LNCAP (cell line): ENCODE measurements around the gene ZNF254.

ENCODE experiments used
- CTCF ChIP-seq: fragments of 450-650 bp; IDR thresholded peaks from 2 replicates; pipeline ENCODE4 v1.5.1; 2017; ENCODE audit warnings: mild to moderate bottlenecking

ZNF254 gene

DNA sequence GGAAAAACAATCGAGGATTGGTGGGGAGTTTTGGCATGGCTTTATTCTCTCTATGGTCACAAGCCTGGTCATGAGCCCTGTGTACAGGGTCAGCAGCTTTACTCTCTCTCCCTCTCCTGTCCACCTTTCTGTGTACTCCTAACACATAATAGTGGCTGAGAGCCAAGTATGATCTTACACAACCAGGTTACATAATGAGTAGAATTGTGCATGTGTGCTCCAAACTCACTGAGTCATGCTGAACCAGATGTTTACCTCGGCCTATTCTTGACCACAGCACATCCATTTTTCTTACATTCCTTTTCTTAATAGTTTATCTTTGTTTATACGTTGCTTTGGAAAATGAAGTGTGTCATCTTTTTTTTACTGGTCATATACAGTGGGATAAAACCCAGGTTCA lies 53.1 kb downstream of the ZNF254 start:
- TF ChIP-seq CTCF = no peak

- no peak for TF ChIP-seq CTCF
Observed at GRCh38 chr19:24140591-24140990, 53.6 kb downstream of the ZNF254 start.

DNA sequence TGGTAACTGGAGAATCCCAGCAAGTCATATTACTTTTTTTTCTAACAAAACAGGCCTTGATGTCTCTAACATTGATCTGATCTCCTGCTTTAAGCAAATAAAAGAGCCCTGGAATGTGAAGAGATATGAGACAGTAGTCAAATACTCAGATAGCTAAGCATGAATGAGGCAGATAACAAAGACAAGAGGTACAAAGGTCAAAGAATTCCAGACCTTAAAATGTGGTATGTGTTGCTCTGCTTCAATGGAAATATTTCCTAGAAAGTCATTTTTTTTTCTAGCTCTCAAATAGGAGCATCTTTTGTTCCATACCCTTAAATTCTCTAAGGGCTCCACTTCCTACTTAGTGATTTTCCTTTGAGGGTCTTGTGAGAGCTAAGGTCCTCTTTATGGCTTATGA lies 54.6 kb downstream of the ZNF254 start:
- TF ChIP-seq CTCF = no peak

GRCh38 chr19:24142771-24143170 lies 55.8 kb downstream of the ZNF254 start:
- no peak for TF ChIP-seq CTCF

DNA sequence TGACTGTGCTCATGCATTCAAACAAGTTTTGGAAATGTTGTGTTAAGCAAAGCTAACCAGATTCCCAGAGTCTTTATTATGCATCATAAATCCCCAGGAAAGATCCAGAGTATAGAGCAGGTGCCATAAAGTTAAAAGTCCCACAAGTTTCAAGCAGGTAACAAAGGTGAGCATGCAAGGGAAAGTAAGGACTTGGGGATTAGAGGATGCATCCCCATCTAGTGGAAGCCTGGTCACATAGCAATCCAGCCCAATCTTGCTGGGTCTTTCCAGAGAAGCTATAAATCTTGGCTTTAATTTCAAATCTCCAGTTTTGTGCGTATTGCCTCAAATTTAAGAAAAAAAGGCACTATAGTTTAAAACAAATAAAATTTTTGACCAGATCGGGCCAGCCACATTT lies 72.7 kb downstream of the ZNF254 start:
- peak; percentile 64 for TF ChIP-seq CTCF

GRCh38 chr19:24166055-24166454 lies 79.1 kb downstream of the ZNF254 start:
- no peak for TF ChIP-seq CTCF

- no peak for TF ChIP-seq CTCF
Observed at GRCh38 chr19:24173882-24174281, 86.9 kb downstream of the ZNF254 start.

GRCh38 chr19:24177686-24178085 lies 90.7 kb downstream of the ZNF254 start:
- TF ChIP-seq CTCF = no peak
